GM12875 (cell line): Measurements from ENCODE around the gene SALL2.
"Not testable (repeated sequence)": the region's sequence is repeated elsewhere in the genome, so short reads cannot be mapped to it uniquely, and the experiment has no call there.

Experiments used
- H3K4me3 ChIP-seq: one replicate; pipeline ENCODE4 v1.5.1; 2011; ENCODE audit warnings: low read depth, low read length, control low read depth
- CTCF ChIP-seq: IDR thresholded peaks from 2 replicates; pipeline ENCODE4 v1.5.1; 2011; ENCODE audit warnings: low read depth, mild to moderate bottlenecking, control low read depth, inconsistent platforms, low read length, moderate library complexity, borderline replicate concordance; ENCODE audit not compliant: insufficient read depth

Gene SALL2

GRCh38 chr14:21553266-21553665 lies 27.1 kb upstream of the SALL2 start:
- no peak for TF ChIP-seq CTCF
- H3K4me3 ChIP-seq = no peak overlapping the region

- not testable (repeated sequence) for H3K4me3 ChIP-seq
Measured at GRCh38 chr14:21544588-21544987, 18.4 kb upstream of the SALL2 start.

DNA sequence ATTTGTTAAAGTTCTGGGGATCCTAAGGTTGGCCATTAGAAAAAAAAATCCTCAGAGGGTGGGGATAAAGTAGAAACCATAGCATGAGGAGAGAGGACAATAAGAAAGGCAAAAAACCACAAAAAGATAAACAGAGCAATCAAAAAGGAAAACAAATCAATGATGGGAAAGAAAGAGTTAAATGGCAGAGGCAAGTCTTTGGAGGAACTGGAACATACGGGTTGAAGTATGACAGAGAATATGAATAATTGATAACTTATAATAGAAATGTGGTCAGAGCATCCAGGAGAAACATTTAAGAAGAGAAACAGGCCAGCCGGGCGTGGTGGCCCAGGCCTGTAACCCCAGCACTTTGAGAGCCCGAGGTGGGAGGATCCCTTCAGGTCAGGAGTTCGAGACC lies 17.8 kb upstream of the SALL2 start:
- H3K4me3 ChIP-seq = no peak overlapping the region
- no peak for TF ChIP-seq CTCF

DNA sequence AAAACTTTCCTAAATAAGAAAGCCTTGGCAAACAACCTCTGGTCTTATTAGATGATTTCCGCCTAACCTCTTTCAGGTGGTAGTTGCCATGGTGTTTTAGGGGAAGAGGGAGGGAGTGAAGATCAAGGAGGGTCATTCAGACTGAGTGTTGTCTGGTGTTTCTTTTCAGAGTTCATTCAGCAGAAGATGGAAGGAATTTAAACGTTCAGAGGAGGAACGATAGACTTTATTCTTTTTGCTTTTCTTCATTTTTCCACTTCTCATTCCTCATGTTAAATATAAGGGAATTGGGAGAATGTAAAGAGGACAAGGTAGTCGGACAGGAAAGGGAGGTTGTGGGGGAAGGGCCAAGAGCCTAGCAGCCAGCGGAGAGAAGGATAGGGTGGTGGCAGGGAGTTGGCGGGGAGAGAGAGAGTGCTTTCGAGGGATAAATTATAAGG lies 17.4 kb upstream of the SALL2 start:
- no peak overlapping the region for H3K4me3 ChIP-seq

GRCh38 chr14:21541413-21542074 lies 15.4 kb upstream of the SALL2 start:
- no peak for TF ChIP-seq CTCF
- H3K4me3 ChIP-seq = no peak overlapping the region

More for the DNA sequence above, 17.4 kb upstream of the SALL2 start:
- no peak for TF ChIP-seq CTCF

DNA sequence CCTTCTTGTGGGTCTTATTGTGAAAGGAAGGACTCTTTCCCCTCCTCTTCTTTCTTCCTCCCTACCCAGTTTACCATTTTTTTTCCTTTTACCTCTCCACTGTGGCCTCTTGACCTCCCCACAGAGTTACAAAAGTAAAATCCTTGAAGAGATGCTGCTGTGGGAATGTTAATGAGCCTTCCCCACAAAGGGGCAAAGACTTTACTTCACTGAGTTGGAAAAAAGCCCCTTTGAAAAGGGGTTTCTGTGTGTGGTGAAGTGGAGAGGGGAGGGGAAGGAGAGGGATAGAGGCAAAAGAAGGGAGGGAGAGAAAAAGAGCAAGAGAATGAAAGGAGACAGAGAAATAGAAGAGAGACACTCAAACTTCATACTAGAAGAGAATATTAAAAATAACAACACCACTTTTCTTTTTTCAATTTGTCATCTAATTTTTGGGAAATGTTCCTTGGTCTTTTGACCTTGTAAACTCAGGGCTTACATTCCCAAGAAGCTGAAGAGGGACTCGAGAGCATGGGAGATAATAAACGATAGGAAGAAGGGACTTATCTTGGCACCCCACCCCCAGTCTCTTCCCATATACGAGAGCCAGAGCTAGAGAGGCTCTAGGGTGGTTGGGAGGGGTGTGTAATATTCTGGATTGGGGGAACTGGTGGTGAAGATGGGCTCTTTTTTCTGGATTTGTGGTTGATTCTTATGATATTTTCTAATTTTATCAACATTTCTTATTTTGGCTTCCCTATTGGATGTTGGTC lies 13.2 kb upstream of the SALL2 start:
- no peak overlapping the region for H3K4me3 ChIP-seq
- TF ChIP-seq CTCF = no peak

GRCh38 chr14:21537090-21537424 lies 10.9 kb upstream of the SALL2 start:
- no peak for TF ChIP-seq CTCF
- no peak overlapping the region for H3K4me3 ChIP-seq
